SK-N-SH (cell line): Measurements from ENCODE around the gene HSPB2. TPM values are rescaled to one million over a fixed set of nuclear protein-coding genes. Genes with fewer than 3 reads are reported as not detected.
A peak's percentile ranks its signal among the peaks of the same experiment; 100 is the strongest.
"Not testable (repeated sequence)": the region's sequence is repeated elsewhere in the genome, so short reads cannot be mapped to it uniquely, and the experiment has no call there.

Experiments used
- CTCF ChIA-PET: fragments of 300-600, 350-600 bp; formaldehyde crosslinking; extraction: SDS; loops from one replicate; lab custom pipeline; 2021; lab: Yijun Ruan, JAX
- POLR2A ChIA-PET: fragments of 350-600 bp; sonication (Branson Sonifier 250); formaldehyde crosslinking; extraction: SDS; loops from one replicate; lab custom pipeline; 2020; ENCODE audit warnings: antibody characterized with exemption, inconsistent platforms; lab: Yijun Ruan, JAX
- DNase-seq: peaks from one replicate; pipeline ENCODE4 v3.0.0; 2012
- H2AFZ ChIP-seq: fragments of 200-600 bp; sonication (generic); 2 replicates; pipeline ENCODE4 v1.8.1; 2016; ENCODE audit warnings: antibody characterized with exemption, mild to moderate bottlenecking, low read depth
- H3F3A ChIP-seq: fragments of 200-600 bp; sonication (generic); replicated peaks from 2 replicates; pipeline ENCODE3; 2016; ENCODE audit warnings: antibody characterized with exemption, mild to moderate bottlenecking; ENCODE audit not compliant: insufficient read depth
- H3K27ac ChIP-seq, 2 experiments: fragments of 200-500 bp in 1 of 2; fragments of 200-600 bp in 1 of 2; sonication (Bioruptor generic) in 1 of 2; sonication (generic), shearing (Covaris generic) in 1 of 2; 2 replicates each; pipeline versions ENCODE4 v1.5.1 to v1.6.1; 2014 to 2016; ENCODE audit warnings: low read depth in 2 of 2, inconsistent platforms in 1 of 2, low read length in 1 of 2, mild to moderate bottlenecking in 1 of 2, mixed read lengths in 1 of 2
- H3K27me3 ChIP-seq: fragments of 200-600 bp; sonication (generic), shearing (Covaris generic); 2 replicates; pipeline ENCODE4 v1.6.1; 2016; ENCODE audit warnings: mixed run types; ENCODE audit not compliant: insufficient read depth
- H3K36me3 ChIP-seq, 2 experiments: fragments of 200-500 bp in 1 of 2; fragments of 200-600 bp in 1 of 2; sonication (Bioruptor generic) in 1 of 2; sonication (generic) in 1 of 2; replicated peaks in 1 of 2; 2 replicates each; pipeline versions ENCODE3 to v1.5.1; 2014 to 2016; ENCODE audit warnings: low read length in 1 of 2, mild to moderate bottlenecking in 1 of 2; ENCODE audit not compliant: insufficient read depth in 2 of 2, control insufficient read depth in 1 of 2
- H3K4me1 ChIP-seq, 2 experiments: fragments of 200-500 bp in 1 of 2; fragments of 200-600 bp in 1 of 2; sonication (Bioruptor generic) in 1 of 2; sonication (generic), shearing (Covaris generic) in 1 of 2; 2 replicates each; pipeline versions ENCODE4 v1.5.1 to v1.6.1; 2014 to 2016; ENCODE audit warnings: low read depth in 1 of 2, low read length in 1 of 2, mixed run types in 1 of 2; ENCODE audit not compliant: insufficient read depth in 2 of 2, control insufficient read depth in 1 of 2
- H3K4me2 ChIP-seq: fragments of 200-600 bp; sonication (generic), shearing (Covaris generic); 2 replicates; pipeline ENCODE4 v1.6.1; 2017; ENCODE audit warnings: mixed run types
- H3K4me3 ChIP-seq, 2 experiments: fragments of 200-500 bp in 1 of 2; fragments of 200-600 bp in 1 of 2; sonication (Bioruptor generic) in 1 of 2; sonication (generic), shearing (Covaris generic) in 1 of 2; 2 replicates each; pipeline versions ENCODE4 v1.5.1 to v1.8.1; 2014 to 2016; ENCODE audit warnings: low read depth in 2 of 2, inconsistent platforms in 1 of 2, low read length in 1 of 2, mild to moderate bottlenecking in 1 of 2, mixed read lengths in 1 of 2, moderate library complexity in 1 of 2
- H3K79me2 ChIP-seq: fragments of 200-600 bp; sonication (generic); 2 replicates; pipeline ENCODE4 v1.8.1; 2017; ENCODE audit warnings: mild to moderate bottlenecking; ENCODE audit not compliant: insufficient read depth
- H3K9ac ChIP-seq: fragments of 200-600 bp; sonication (generic); 2 replicates; pipeline ENCODE4 v1.6.1; 2017; ENCODE audit warnings: mixed run types
- H3K9me2 ChIP-seq: fragments of 200-600 bp; sonication (generic); 2 replicates; pipeline ENCODE4 v1.6.1; 2017; ENCODE audit warnings: mixed run types
- H3K9me3 ChIP-seq: fragments of 200-600 bp; sonication (generic); 2 replicates; pipeline ENCODE4 v1.6.1; 2017; ENCODE audit warnings: mixed run types, mild to moderate bottlenecking, moderate library complexity
- H4K20me1 ChIP-seq: fragments of 200-600 bp; sonication (generic); 2 replicates; pipeline ENCODE4 v1.6.1; 2017; ENCODE audit warnings: mild to moderate bottlenecking, mixed run types; ENCODE audit not compliant: insufficient read depth
- CHD2 ChIP-seq: fragments of 150-350 bp; IDR thresholded peaks from 2 replicates; pipeline ENCODE4 v1.6.1; 2018; ENCODE audit warnings: low read length; ENCODE audit not compliant: partially characterized antibody
- ELF1 ChIP-seq: IDR thresholded peaks from 2 replicates; pipeline ENCODE4 v1.4.0; 2012
- EZH2phosphoT487 ChIP-seq: fragments of 200-600 bp; sonication (generic); IDR thresholded peaks from 2 replicates; pipeline ENCODE4 v1.6.1; 2017; ENCODE audit warnings: low read depth, mixed run types, mild to moderate bottlenecking, antibody characterized with exemption, moderate library complexity, borderline replicate concordance
- FOXJ3 ChIP-seq: sonication (generic); formaldehyde crosslinking; IDR thresholded peaks from 2 replicates; pipeline ENCODE4 v1.5.1; 2020; ENCODE audit warnings: mild to moderate bottlenecking, missing genetic modification reagents
- FOXM1 ChIP-seq: IDR thresholded peaks from 2 replicates; pipeline ENCODE4 v1.4.0; 2012; ENCODE audit warnings: low read depth, mild to moderate bottlenecking
- GABPA ChIP-seq: IDR thresholded peaks from 2 replicates; pipeline ENCODE4 v1.4.0; 2012; ENCODE audit warnings: low read depth, mild to moderate bottlenecking
- JUND ChIP-seq: IDR thresholded peaks from 2 replicates; pipeline ENCODE4 v1.4.0; 2012
- NFIC ChIP-seq: IDR thresholded peaks from 2 replicates; pipeline ENCODE4 v1.4.0; 2012; ENCODE audit warnings: borderline replicate concordance
- NRF1 ChIP-seq: IDR thresholded peaks from 2 replicates; pipeline ENCODE4 v1.6.1; 2012; ENCODE audit warnings: low read depth, mild to moderate bottlenecking, low read length
- RAD21 ChIP-seq: IDR thresholded peaks from 2 replicates; pipeline ENCODE4 v1.6.1; 2012; ENCODE audit warnings: mild to moderate bottlenecking, low read length
- RCOR1 ChIP-seq: fragments of 150-350 bp; IDR thresholded peaks from 2 replicates; pipeline ENCODE4 v1.6.1; 2017; ENCODE audit warnings: antibody characterized with exemption, low read length
- RFX5 ChIP-seq: IDR thresholded peaks from 2 replicates; pipeline ENCODE4 v1.6.1; 2012; ENCODE audit warnings: mild to moderate bottlenecking, improper control_type of control experiment, low read length
- SIN3A ChIP-seq: IDR thresholded peaks from 2 replicates; pipeline ENCODE4 v1.6.1; 2012; ENCODE audit warnings: low read depth, mild to moderate bottlenecking, low read length, moderate library complexity, borderline replicate concordance
- TCF12 ChIP-seq: IDR thresholded peaks from 2 replicates; pipeline ENCODE4 v1.4.0; 2012
- TEAD4 ChIP-seq: IDR thresholded peaks from 2 replicates; pipeline ENCODE4 v1.4.0; 2012; ENCODE audit warnings: mild to moderate bottlenecking, borderline replicate concordance; ENCODE audit not compliant: insufficient read depth
- YY1 ChIP-seq: IDR thresholded peaks from 2 replicates; pipeline ENCODE4 v1.4.0; 2012; ENCODE audit warnings: low read depth, mild to moderate bottlenecking
- WGBS: methylation state at CpG from one replicate; pipeline ENCODE4 v1.1.6; 2017; ENCODE audit warnings: low lambda C conversion rate; 5-methylcytosine and 5-hydroxymethylcytosine counted together
- polyA plus RNA-seq, 3 experiments: library from polyadenylated mRNA; depleted of rRNA; stranded (reverse); fragments of >200 nt; gene quantifications; 2 replicates each; pipeline ENCODE4 v1.2.3, GENCODE V29; 2012
- TF ChIP-seq, protein P1 (sequence below): IDR thresholded peaks from 2 replicates; pipeline ENCODE4 v1.4.0; 2012; ENCODE audit warnings: low read depth
- TF ChIP-seq, protein P2 (sequence below): fragments of 150-350 bp; IDR thresholded peaks from 2 replicates; pipeline ENCODE4 v1.6.1; 2017; ENCODE audit warnings: antibody characterized with exemption, low read length, low read depth, borderline replicate concordance
- TF ChIP-seq, protein P3 (sequence below): IDR thresholded peaks from 2 replicates; pipeline ENCODE4 v1.4.0; 2012; ENCODE audit warnings: low read depth, borderline replicate concordance
- TF ChIP-seq, protein P4 (sequence below): IDR thresholded peaks from 2 replicates; pipeline ENCODE4; 2012

HSPB2 gene
- polyA plus RNA-seq, 1 of the 3 experiments (the other 2 are of a cell fraction), result not detected

DNA sequence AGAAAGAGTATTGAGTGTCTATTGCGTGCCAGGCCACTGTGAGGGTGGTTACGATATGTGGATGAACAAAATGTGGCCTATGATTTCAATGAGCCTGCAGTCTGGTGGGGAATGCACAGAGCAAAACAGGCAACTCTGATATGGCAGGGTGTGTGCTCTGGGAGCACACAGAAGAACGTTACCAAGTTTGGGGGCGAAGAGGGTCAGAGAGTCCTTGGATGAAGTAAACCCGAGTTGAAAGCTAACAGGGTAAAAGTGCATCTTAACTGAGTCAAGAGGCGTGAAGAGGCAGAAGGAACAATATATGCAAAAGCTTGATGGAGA, 32.9 kb upstream of the HSPB2 start:
- Histone ChIP-seq H3K9me3 (no peaks in the 10 kb centered on the region), H3K4me1 (peaks cover 0 to 8% of the 10 kb centered on the region in 2 experiments; a peak in 2 of 4 replicates), H3K9me2 (no peaks in the 10 kb centered on the region), H3K4me2 (peak overlapping the region; percentile 75), H3K79me2 (peaks cover 6% of the 10 kb centered on the region; the same call in 1 of the 2 replicates), H3K36me3 (peaks cover 0 to 18% of the 10 kb centered on the region in 2 experiments), H3F3A (peaks cover 4% of the 10 kb centered on the region), H4K20me1 (no peaks in the 10 kb centered on the region), H3K27me3 (no peaks in the 10 kb centered on the region), H3K4me3 (peak overlapping the region; percentile 72 to 84), H2AFZ (peak overlapping the region; percentile 93), H3K9ac (peak overlapping the region; percentile 71), H3K27ac (peak overlapping the region; percentile 86 to 98)
- ChIA-PET POLR2A (interaction anchor here (1.8 kb wide), 1 partner anchor 9 kb away, joined by 6 read pairs; the partner anchor contains the start of gene ALG9), CTCF (interaction anchor here (1.4 kb wide), 1 partner anchor 51 kb away, joined by 3 read pairs; no protein-coding TSS in a partner anchor)
- TF ChIP-seq RAD21, result no peak
- TF ChIP-seq TEAD4, result no peak
- no peak for TF ChIP-seq FOXM1
- no peak for TF ChIP-seq SIN3A
- TF ChIP-seq, protein P1, sequence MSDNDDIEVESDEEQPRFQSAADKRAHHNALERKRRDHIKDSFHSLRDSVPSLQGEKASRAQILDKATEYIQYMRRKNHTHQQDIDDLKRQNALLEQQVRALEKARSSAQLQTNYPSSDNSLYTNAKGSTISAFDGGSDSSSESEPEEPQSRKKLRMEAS, result no peak
- TF ChIP-seq, protein P2, sequence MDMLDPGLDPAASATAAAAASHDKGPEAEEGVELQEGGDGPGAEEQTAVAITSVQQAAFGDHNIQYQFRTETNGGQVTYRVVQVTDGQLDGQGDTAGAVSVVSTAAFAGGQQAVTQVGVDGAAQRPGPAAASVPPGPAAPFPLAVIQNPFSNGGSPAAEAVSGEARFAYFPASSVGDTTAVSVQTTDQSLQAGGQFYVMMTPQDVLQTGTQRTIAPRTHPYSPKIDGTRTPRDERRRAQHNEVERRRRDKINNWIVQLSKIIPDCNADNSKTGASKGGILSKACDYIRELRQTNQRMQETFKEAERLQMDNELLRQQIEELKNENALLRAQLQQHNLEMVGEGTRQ, result no peak
- TF ChIP-seq ELF1, result no peak
- no peak for TF ChIP-seq NFIC
- TF ChIP-seq RCOR1, result no peak
- no peak for TF ChIP-seq JUND
- TF ChIP-seq, protein P3, sequence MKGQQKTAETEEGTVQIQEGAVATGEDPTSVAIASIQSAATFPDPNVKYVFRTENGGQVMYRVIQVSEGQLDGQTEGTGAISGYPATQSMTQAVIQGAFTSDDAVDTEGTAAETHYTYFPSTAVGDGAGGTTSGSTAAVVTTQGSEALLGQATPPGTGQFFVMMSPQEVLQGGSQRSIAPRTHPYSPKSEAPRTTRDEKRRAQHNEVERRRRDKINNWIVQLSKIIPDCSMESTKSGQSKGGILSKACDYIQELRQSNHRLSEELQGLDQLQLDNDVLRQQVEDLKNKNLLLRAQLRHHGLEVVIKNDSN, result no peak
- no peak for TF ChIP-seq RFX5
- TF ChIP-seq, protein P4, sequence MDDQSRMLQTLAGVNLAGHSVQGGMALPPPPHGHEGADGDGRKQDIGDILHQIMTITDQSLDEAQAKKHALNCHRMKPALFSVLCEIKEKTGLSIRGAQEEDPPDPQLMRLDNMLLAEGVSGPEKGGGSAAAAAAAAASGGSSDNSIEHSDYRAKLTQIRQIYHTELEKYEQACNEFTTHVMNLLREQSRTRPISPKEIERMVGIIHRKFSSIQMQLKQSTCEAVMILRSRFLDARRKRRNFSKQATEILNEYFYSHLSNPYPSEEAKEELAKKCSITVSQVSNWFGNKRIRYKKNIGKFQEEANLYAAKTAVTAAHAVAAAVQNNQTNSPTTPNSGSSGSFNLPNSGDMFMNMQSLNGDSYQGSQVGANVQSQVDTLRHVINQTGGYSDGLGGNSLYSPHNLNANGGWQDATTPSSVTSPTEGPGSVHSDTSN, result no peak
- no peak for TF ChIP-seq GABPA
- TF ChIP-seq EZH2phosphoT487, result no peak
- 44% methylated on average over 6 of the region's 6 CpGs for WGBS
- no peak for DNase-seq

DNA sequence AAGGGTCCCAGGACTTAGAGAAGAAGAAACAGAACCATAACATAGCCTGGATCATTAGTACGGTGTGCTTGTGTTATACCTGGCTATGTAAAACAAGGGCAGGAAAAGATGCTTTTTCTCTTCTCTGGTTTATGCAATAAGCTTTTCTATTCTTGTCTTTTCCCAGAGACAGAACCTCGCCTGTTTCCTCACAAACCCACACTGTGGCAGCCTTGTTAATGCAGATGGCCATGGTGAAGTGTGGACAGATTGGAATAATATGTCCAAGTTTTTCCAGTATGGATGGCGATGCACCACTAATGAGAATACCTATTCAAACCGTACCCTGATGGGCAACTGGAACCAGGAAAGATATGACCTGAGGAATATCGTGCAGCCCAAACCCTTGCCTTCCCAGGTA, 30.3 kb upstream of the HSPB2 start:
- Histone ChIP-seq H3K9me2 (no peaks in the 10 kb centered on the region), H3K79me2 (no peaks in the 10 kb centered on the region), H2AFZ (no peak overlapping the region), H3K27me3 (no peaks in the 10 kb centered on the region), H3K9me3 (no peaks in the 10 kb centered on the region), H3F3A (peaks cover 4% of the 10 kb centered on the region), H3K4me1 (peaks cover 0 to 8% of the 10 kb centered on the region in 2 experiments; a peak in 2 of 4 replicates), H4K20me1 (no peaks in the 10 kb centered on the region), H3K36me3 (peaks cover 0 to 3% of the 10 kb centered on the region in 2 experiments), H3K27ac (no peak overlapping the region), H3K4me3 (no peak overlapping the region), H3K4me2 (no peak overlapping the region), H3K9ac (no peak overlapping the region)
- no peak for TF ChIP-seq FOXJ3
- TF ChIP-seq, protein P3, result no peak
- TF ChIP-seq YY1, result no peak
- no peak for TF ChIP-seq TCF12
- no peak for TF ChIP-seq CHD2
- no peak for TF ChIP-seq NFIC
- no peak for TF ChIP-seq NRF1
- no peak for TF ChIP-seq RFX5
- TF ChIP-seq GABPA, result no peak
- DNase-seq, result no peak
- CTCF ChIA-PET, result no interaction called here
- WGBS, result 88% methylated on average over 5 of the region's 5 CpGs
- POLR2A ChIA-PET, result no interaction called here

DNA sequence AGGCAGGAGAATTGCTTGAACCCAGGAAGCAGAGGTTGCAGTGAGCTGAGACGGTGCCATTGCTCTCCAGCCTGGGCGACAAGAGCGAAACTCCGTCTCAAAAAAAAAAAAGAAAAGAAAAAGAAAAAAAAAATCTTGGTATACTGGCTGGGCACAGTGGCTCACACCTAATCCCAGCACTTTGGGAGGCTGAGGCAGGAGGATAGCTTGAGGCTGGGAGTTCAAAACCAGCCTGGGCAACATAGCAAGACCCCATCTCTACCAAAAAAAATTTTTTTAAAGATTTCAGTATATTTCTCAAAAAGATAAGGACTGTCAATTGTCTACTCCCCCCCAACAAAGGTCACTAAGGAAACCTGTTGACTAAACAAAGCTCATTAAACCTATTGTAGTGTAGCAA, 27.5 kb upstream of the HSPB2 start:
- H3K27ac ChIP-seq, H3F3A ChIP-seq, H2AFZ ChIP-seq, H3K9me3 ChIP-seq, H3K4me1 ChIP-seq, H3K9ac ChIP-seq, H3K27me3 ChIP-seq, DNase-seq, H3K79me2 ChIP-seq, H4K20me1 ChIP-seq, H3K36me3 ChIP-seq, H3K4me2 ChIP-seq, POLR2A ChIA-PET, H3K4me3 ChIP-seq, H3K9me2 ChIP-seq: not testable (repeated sequence)
- CTCF ChIA-PET, result interaction anchor here (1.2 kb wide), 1 partner anchor 14 kb away, joined by 4 read pairs; the partner anchor contains the start of gene ALG9
- WGBS, result 96% methylated on average over 4 of the region's 4 CpGs
